OCI-LY7 (cell line): ENCODE results near the gene LINGO4.

Experiments
- CTCF ChIP-seq: fragments of 200-600 bp; sonication (generic); conservative IDR thresholded peaks from 2 replicates; pipeline ENCODE4 v1.5.1; 2014; ENCODE audit warnings: mild to moderate bottlenecking, antibody characterized with exemption, low read length, moderate library complexity, mixed read lengths
- EZH2phosphoT487 ChIP-seq: fragments of 200-600 bp; sonication (generic); IDR thresholded peaks from 2 replicates; pipeline ENCODE4 v1.6.1; 2018; ENCODE audit warnings: low read depth, borderline replicate concordance, mild to moderate bottlenecking, mixed run types, antibody characterized with exemption, low read length, moderate library complexity, mixed read lengths

- TF ChIP-seq CTCF, result 0 out of 2 replicates have a peak, but pooled peaks have one; percentile 21
- TF ChIP-seq EZH2phosphoT487, result no peak
These were observed 48.3 kb upstream of the LINGO4 start, which contains the start of gene THEM5 for GRCh38 chr1:151853411-151853943.
